Naive thymus-derived CD8-positive, alpha-beta T cell (primary cell): ENCODE results near the gene TSEN54. TPM values are rescaled to one million over a fixed set of nuclear protein-coding genes. Genes with fewer than 3 reads are reported as not detected.

ENCODE experiments used
- ATAC-seq, 2 donors: fragments of 150-1000 bp; cut with Tn5 transposase in 1 of 2; sonication (Bioruptor Pico), chemical (Tn5 transposase) in 1 of 2; 1 replicate in 1 of 2; 2 replicates in 1 of 2; pipeline ENCODE4 v1.10.0; 2021; ENCODE audit warnings: mild to moderate bottlenecking in 2 of 2, moderate library complexity in 2 of 2
- POLR2A ChIA-PET: fragments of 350-600 bp; sonication (Branson Sonifier 250); formaldehyde crosslinking; loops from one replicate; lab custom pipeline; 2021; ENCODE audit warnings: antibody characterized with exemption; lab: Charles Lee
- DNase-seq, 10 donors: peaks; one replicate each; pipeline versions ENCODE4 v3.0.0 to v3.0.0-alpha.2; 2020 to 2022
- H3K27ac Mint-ChIP-seq, 10 donors: one replicate each; pipeline ENCODE4 v1.8.0; 2020 to 2022; ENCODE audit warnings: mild to moderate bottlenecking in 10 of 10, mixed read lengths in 10 of 10, moderate library complexity in 4 of 10, inconsistent platforms in 1 of 10
- H3K27me3 Mint-ChIP-seq, 5 donors: one replicate each; pipeline ENCODE4 v1.8.0; 2021 to 2022; ENCODE audit warnings: mixed read lengths in 5 of 5
- H3K36me3 Mint-ChIP-seq, 3 donors: one replicate each; pipeline ENCODE4 v1.8.0; 2020 to 2022; ENCODE audit warnings: mixed read lengths in 3 of 3, mild to moderate bottlenecking in 2 of 3, inconsistent platforms in 1 of 3
- H3K4me1 Mint-ChIP-seq, 4 donors: one replicate each; pipeline ENCODE4 v1.8.0; 2021 to 2022; ENCODE audit warnings: mixed read lengths in 4 of 4
- H3K4me3 Mint-ChIP-seq, 10 donors: one replicate each; pipeline ENCODE4 v1.8.0; 2020 to 2022; ENCODE audit warnings: mild to moderate bottlenecking in 10 of 10, mixed read lengths in 10 of 10, moderate library complexity in 6 of 10, inconsistent platforms in 1 of 10
- H3K9me3 Mint-ChIP-seq, 9 donors: one replicate each; pipeline ENCODE4 v1.8.0; 2020 to 2022; ENCODE audit warnings: mixed read lengths in 9 of 9, mild to moderate bottlenecking in 3 of 9, inconsistent platforms in 1 of 9, moderate library complexity in 1 of 9
- polyA plus RNA-seq, 3 donors: library from polyadenylated mRNA; unstranded; fragments of 300-500 nt; fragmentation: Illumina TruSeq; gene quantifications; one replicate each; pipeline ENCODE4 v1.2.3, GENCODE V29; 2021
- total RNA-seq, 8 experiments: library from RNA in 2 of 8; stranded (reverse) in 2 of 8; gene quantifications; one replicate each; pipeline ENCODE4 v1.2.3 and lab custom pipeline; 2021 to 2026

Gene TSEN54
- total and polyA plus RNA-seq, 5 experiments from 2014 or later, result 53.1 to 121 (median 98.2) TPM

- Mint-ChIP-seq H3K36me3 (peaks cover 0 to 11% (median 2%) of the 10 kb centered on the region in 3 donors), H3K9me3 (no peaks in the 10 kb centered on the region), H3K27me3 (no peaks in the 10 kb centered on the region), H3K4me3 (no peak overlapping the region), H3K27ac (no peak overlapping the region), H3K4me1 (peaks cover 0 to 7% (median 0%) of the 10 kb centered on the region in 4 donors)
- POLR2A ChIA-PET, result no interaction called here
- DNase-seq (no peak), ATAC-seq (no peak)
Observed at GRCh38 chr17:75564195-75564594, 47.9 kb downstream of the TSEN54 start.

GRCh38 chr17:75565066-75565465 is 48.7 kb downstream of the TSEN54 start:
- no peak for ATAC-seq
- peaks cover 0 to 7% (median 0%) of the 10 kb centered on the region in 4 donors for H3K4me1 Mint-ChIP-seq
- POLR2A ChIA-PET, result interaction anchor here (0.6 to 0.8 kb wide), 2 partner anchors 90 to 277 kb away, joined by 4 to 5 read pairs; no protein-coding TSS in a partner anchor

GRCh38 chr17:75565618-75566017 is 49.3 kb downstream of the TSEN54 start:
- Mint-ChIP-seq H3K36me3 (peaks cover 0 to 9% (median 2%) of the 10 kb centered on the region in 3 donors), H3K27ac (peak overlapping the region in 2 of 10 donors; percentile 10 to 43), H3K9me3 (no peaks in the 10 kb centered on the region), H3K27me3 (no peaks in the 10 kb centered on the region), H3K4me1 (peaks cover 0 to 8% (median 0%) of the 10 kb centered on the region in 4 donors), H3K4me3 (no peak overlapping the region)
- DNase-seq (no peak), ATAC-seq (no peak)
- POLR2A ChIA-PET, result interaction anchor here (0.6 kb wide), 1 partner anchor 276 kb away, joined by 5 read pairs; no protein-coding TSS in a partner anchor

More at GRCh38 chr17:75565066-75565465, 48.7 kb downstream of the TSEN54 start:
- Mint-ChIP-seq H3K36me3 (peaks cover 0 to 9% (median 2%) of the 10 kb centered on the region in 3 donors), H3K27ac (no peak overlapping the region), H3K4me3 (no peak overlapping the region), H3K9me3 (no peaks in the 10 kb centered on the region), H3K27me3 (no peaks in the 10 kb centered on the region)
- no peak for DNase-seq

- H3K36me3 Mint-ChIP-seq, result peaks cover 0 to 6% (median 2%) of the 10 kb centered on the region in 3 donors
- H3K27me3 Mint-ChIP-seq, result no peaks in the 10 kb centered on the region
- peak overlapping the region in 4 of 10 donors; percentile 10 to 84 (median 40) for H3K27ac Mint-ChIP-seq
- DNase-seq (no peak), ATAC-seq (no peak)
- POLR2A ChIA-PET, result no interaction called here
- no peak overlapping the region for H3K4me3 Mint-ChIP-seq
- peaks cover 0 to 12% (median 0%) of the 10 kb centered on the region in 4 donors for H3K4me1 Mint-ChIP-seq
- H3K9me3 Mint-ChIP-seq, result no peaks in the 10 kb centered on the region
Observed at GRCh38 chr17:75566416-75566815, 50.1 kb downstream of the TSEN54 start.

GRCh38 chr17:75566834-75567233 is 50.5 kb downstream of the TSEN54 start:
- peak overlapping the region in 1 of 10 donors; percentile 10 for H3K27ac Mint-ChIP-seq
- ATAC-seq, result no peak
- no peaks in the 10 kb centered on the region for H3K27me3 Mint-ChIP-seq
- no peak for DNase-seq
- POLR2A ChIA-PET, result no interaction called here
- H3K36me3 Mint-ChIP-seq, result peaks cover 0 to 6% (median 2%) of the 10 kb centered on the region in 3 donors
- no peak overlapping the region for H3K4me3 Mint-ChIP-seq
- H3K9me3 Mint-ChIP-seq, result no peaks in the 10 kb centered on the region
- H3K4me1 Mint-ChIP-seq, result peaks cover 0 to 13% (median 0%) of the 10 kb centered on the region in 4 donors

- POLR2A ChIA-PET, result interaction anchor here (0.6 kb wide), 1 partner anchor 1868 kb away, joined by 3 read pairs; no protein-coding TSS in a partner anchor
- Mint-ChIP-seq H3K4me1 (peaks cover 0 to 13% (median 0%) of the 10 kb centered on the region in 4 donors), H3K36me3 (peaks cover 0 to 3% (median 0%) of the 10 kb centered on the region in 3 donors), H3K27ac (no peak overlapping the region), H3K4me3 (no peak overlapping the region), H3K9me3 (no peaks in the 10 kb centered on the region), H3K27me3 (no peaks in the 10 kb centered on the region)
- DNase-seq (no peak), ATAC-seq (no peak)
Observed at GRCh38 chr17:75568412-75569255, 52.3 kb downstream of the TSEN54 start.

GRCh38 chr17:75570034-75570676 is 53.8 kb downstream of the TSEN54 start:
- Mint-ChIP-seq H3K9me3 (no peaks in the 10 kb centered on the region), H3K27me3 (no peaks in the 10 kb centered on the region), H3K4me1 (peaks cover 0 to 13% (median 0%) of the 10 kb centered on the region in 4 donors), H3K36me3 (peaks cover 0 to 3% (median 0%) of the 10 kb centered on the region in 3 donors), H3K27ac (no peak overlapping the region), H3K4me3 (no peak overlapping the region)
- DNase-seq, result no peak
- POLR2A ChIA-PET, result no interaction called here
- no peak for ATAC-seq

GRCh38 chr17:75570772-75571171 is 54.4 kb downstream of the TSEN54 start:
- Mint-ChIP-seq H3K36me3 (peaks cover 0 to 3% (median 0%) of the 10 kb centered on the region in 3 donors), H3K4me3 (no peak overlapping the region), H3K27me3 (no peaks in the 10 kb centered on the region), H3K9me3 (no peaks in the 10 kb centered on the region), H3K27ac (no peak overlapping the region), H3K4me1 (peaks cover 0 to 13% (median 0%) of the 10 kb centered on the region in 4 donors)
- POLR2A ChIA-PET, result interaction anchor here (0.5 kb wide), 1 partner anchor 13 kb away, joined by 3 read pairs; no protein-coding TSS in a partner anchor
- DNase-seq, result no peak
- ATAC-seq, result no peak

GRCh38 chr17:75571197-75571884 is 55.0 kb downstream of the TSEN54 start:
- Mint-ChIP-seq H3K4me3 (no peak overlapping the region), H3K4me1 (peaks cover 0 to 13% (median 0%) of the 10 kb centered on the region in 4 donors), H3K36me3 (no peaks in the 10 kb centered on the region), H3K27me3 (no peaks in the 10 kb centered on the region), H3K27ac (no peak overlapping the region), H3K9me3 (no peaks in the 10 kb centered on the region)
- DNase-seq, result peak in 1 of 10 donors; percentile 21
- POLR2A ChIA-PET, result interaction anchor here (0.5 kb wide), 1 partner anchor 12 kb away, joined by 3 read pairs; no protein-coding TSS in a partner anchor
- peak in 1 of 2 donors; percentile 72 for ATAC-seq

GRCh38 chr17:75571885-75572215 is 55.5 kb downstream of the TSEN54 start:
- H3K36me3 Mint-ChIP-seq, result no peaks in the 10 kb centered on the region
- POLR2A ChIA-PET, result no interaction called here
- ATAC-seq (no peak), DNase-seq (no peak)
- H3K27ac Mint-ChIP-seq, result peak overlapping the region in 2 of 10 donors; percentile 13 to 33
- no peaks in the 10 kb centered on the region for H3K27me3 Mint-ChIP-seq
- no peak overlapping the region for H3K4me3 Mint-ChIP-seq
- H3K4me1 Mint-ChIP-seq, result peaks cover 0 to 8% (median 0%) of the 10 kb centered on the region in 4 donors
- no peaks in the 10 kb centered on the region for H3K9me3 Mint-ChIP-seq

- POLR2A ChIA-PET, result no interaction called here
Observed at GRCh38 chr17:75572713-75573539, 56.6 kb downstream of the TSEN54 start.

More at GRCh38 chr17:75572713-75573539, 56.6 kb downstream of the TSEN54 start:
- Mint-ChIP-seq H3K9me3 (no peaks in the 10 kb centered on the region), H3K27ac (no peak overlapping the region), H3K27me3 (no peaks in the 10 kb centered on the region), H3K4me3 (no peak overlapping the region), H3K36me3 (no peaks in the 10 kb centered on the region), H3K4me1 (peaks cover 0 to 6% (median 0%) of the 10 kb centered on the region in 4 donors)
- ATAC-seq (no peak), DNase-seq (no peak)
